Measurements from ENCODE around the gene ELOVL1.

The ELOVL1 gene

GRCh38 chr1:43358121-43358745 lies 9.6 kb downstream of the ELOVL1 start:
- peak; percentile 42 for DNase-seq (ENCODE audit: low spot score)

DNA sequence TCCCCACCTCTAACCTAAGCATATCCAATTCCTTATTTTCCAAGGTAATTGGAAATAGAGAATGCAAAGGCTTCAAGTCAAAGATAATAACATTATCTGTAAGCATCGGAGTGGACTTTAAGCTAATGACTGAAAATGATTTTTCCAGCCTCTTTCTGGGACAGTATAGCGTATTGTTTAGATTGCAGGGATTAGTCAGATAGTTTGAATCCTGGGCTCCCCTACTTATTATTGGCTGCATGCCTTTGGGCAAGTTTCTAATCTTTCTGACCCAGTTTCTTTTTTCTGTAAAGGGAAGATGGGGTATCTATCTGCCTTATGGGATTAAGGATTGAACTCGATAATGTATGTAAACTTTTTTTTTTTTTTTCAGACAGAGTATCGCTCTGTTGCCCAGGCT lies 10.6 kb downstream of the ELOVL1 start:
- DNase-seq (ENCODE audit: low spot score): no peak

GRCh38 chr1:43354936-43355335 lies 12.9 kb downstream of the ELOVL1 start:
- no peak for DNase-seq (ENCODE audit: low spot score)

GRCh38 chr1:43354471-43354870 lies 13.3 kb downstream of the ELOVL1 start:
- no peak for DNase-seq (ENCODE audit: low spot score)

GRCh38 chr1:43352881-43353280 lies 14.9 kb downstream of the ELOVL1 start:
- no peak for DNase-seq (ENCODE audit: low spot score)

DNA sequence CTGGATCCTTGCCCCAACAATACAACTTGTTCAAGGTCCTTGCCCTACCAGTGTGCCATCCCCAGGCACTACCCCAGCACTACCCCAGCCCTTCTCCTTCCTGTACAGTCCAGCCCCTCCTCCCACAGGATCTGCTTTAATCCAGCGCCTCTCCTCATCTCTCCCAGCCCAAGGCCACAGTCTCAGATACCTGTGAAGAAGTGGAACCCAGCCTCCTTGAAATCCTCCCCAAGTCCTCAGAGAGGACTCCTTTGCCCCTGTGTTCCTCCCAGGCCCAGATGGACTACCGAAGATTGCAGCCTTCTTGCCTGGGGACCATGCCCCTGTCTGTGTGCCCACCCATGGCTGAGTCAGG lies 15.5 kb downstream of the ELOVL1 start:
- DNase-seq (ENCODE audit: low spot score): no peak

GRCh38 chr1:43351421-43352350 lies 16.1 kb downstream of the ELOVL1 start:
- DNase-seq (ENCODE audit: low spot score): no peak

DNA sequence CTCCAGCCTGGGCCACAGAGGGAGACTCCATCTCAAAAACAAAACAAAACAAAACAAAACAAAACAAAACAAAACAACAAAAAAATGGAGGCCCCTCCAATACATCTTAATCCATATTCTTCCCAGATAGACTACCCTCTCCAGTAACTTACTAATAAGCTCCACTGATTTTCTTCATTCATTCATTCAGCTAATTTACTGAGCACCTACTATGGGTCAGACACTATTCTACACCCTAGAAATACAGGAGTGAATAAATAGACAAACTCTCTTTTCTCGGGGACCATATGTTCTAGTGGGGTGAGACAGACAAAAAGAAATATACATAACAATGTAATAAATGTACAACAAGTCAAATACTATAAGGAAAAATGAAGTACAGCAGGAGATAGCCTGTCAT lies 16.8 kb downstream of the ELOVL1 start:
- no peak for DNase-seq (ENCODE audit: low spot score)

GRCh38 chr1:43349594-43350306 lies 18.1 kb downstream of the ELOVL1 start:
- no peak for DNase-seq (ENCODE audit: low spot score)

- peak; percentile 77 for DNase-seq (ENCODE audit: low spot score)
Observed at GRCh38 chr1:43348809-43349593, 18.8 kb downstream of the ELOVL1 start.

- DNase-seq (ENCODE audit: low spot score): no peak
Observed at GRCh38 chr1:43348343-43348808, 19.4 kb downstream of the ELOVL1 start.

DNA sequence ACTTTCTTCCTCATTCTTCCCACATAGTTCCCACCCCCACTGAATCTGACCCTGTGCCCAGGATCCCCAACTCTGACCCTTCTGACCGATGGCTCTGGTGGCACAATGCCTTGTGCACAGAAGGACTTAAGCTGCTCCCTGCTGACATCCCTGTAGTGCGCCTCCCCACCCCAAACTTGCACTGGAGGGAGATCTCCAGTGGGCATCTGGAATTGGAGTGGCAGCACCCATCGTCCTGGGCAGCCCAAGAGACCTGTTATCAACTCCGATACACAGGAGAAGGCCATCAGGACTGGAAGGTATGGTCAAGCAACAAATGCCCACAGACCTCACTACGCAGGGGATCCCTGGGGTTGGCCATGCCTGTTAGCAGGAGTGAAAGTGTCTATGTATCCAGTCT lies 21.2 kb downstream of the ELOVL1 start:
- no peak for DNase-seq (ENCODE audit: low spot score)

DNA sequence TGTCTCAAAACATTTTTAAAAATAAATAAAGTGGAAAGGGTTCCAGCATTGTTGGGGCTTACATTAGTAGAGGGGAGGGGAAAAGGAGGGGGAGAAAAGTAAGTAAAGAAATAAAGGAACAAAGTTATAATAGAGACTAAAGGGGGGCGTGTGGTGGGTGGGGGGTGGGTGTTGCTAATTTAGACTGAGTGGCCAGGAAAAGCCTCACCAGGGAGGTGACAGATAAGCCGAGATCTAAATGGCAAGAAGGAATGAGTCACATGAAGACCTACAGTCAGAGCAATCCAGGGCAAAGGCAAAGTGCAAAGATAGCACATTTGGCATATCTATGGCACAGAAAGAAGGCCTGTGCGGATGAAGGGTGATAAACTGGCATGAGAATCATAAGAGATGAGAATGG lies 22.7 kb downstream of the ELOVL1 start:
- no peak for DNase-seq (ENCODE audit: low spot score)

DNA sequence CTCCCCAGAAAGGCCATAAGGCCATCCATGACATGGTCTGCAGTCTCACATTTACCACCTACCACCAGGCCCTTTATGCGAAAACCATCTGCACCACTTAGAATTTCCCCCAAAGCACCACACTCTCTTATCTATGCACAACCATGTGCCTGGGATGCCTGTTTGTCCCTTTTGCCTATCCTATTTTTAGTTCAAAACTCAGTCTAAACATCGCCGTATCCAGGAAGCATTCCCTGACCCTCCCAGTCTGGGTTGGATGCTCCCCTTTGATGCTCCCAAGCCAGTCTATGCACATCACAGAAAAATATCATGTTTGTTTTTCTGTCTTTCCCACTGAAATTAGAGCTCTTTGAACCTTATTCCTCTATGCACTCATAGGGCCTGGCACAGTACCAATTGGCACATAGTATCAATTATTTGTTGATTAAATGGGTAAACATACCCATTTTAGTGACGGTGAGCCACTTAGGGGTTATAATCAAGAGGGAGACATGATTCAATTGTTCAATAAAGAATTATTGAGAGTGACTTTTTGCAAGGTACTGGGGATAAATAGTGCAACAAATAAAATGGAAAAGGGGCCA lies 23.5 kb downstream of the ELOVL1 start:
- DNase-seq (ENCODE audit: low spot score): no peak

GRCh38 chr1:43340559-43340958 lies 27.3 kb downstream of the ELOVL1 start:
- no peak for DNase-seq (ENCODE audit: low spot score)

DNA sequence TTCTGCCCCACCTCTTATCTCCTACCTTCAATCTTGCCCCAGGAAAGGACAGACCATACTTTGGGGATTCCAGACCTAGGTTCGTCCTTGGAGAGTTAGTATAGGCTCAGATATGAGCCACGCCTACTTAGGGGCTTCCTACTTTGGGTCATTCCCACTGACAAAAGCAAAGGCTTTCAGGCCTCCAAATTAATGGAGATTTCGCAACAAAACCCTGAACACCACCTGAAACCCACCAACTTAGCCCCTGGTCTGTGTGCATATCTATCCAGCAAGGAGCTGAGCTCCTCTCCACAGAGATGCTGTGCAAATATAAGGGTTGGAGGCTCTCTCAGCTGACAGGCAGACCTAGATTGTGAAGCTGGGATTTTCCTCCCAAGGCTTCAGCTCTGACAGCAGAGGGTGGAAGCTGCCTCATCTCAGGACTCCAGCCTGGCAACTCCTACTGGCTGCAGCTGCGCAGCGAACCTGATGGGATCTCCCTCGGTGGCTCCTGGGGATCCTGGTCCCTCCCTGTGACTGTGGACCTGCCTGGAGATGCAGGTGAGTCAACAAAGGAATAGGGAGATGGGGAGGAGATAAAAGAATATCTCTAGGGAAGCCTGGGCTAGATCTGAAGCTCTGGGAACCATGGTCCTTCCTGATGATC lies 28.1 kb downstream of the ELOVL1 start:
- DNase-seq (ENCODE audit: low spot score): no peak

GRCh38 chr1:43338001-43338400 lies 29.8 kb downstream of the ELOVL1 start:
- DNase-seq (ENCODE audit: low spot score): no peak

DNA sequence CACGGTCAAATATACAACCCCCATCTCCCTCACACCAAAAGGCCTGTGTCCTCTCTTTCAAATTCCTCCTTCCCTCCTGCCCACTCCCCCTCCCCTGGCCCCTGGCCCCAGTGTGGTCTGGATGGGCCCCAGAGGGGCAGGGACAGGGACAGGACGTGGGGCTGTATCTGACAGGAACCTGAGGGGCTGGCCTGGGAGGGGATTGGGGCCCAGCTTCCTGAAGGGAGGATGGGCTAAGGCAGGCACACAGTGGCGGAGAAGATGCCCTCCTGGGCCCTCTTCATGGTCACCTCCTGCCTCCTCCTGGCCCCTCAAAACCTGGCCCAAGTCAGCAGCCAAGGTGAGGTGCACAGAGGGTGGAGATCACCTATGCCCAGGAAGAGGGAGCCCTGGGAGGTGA lies 30.2 kb downstream of the ELOVL1 start, which contains the start of gene MPL:
Gene MPL (plus strand): TSS at position 231 of the 400 bp plus-strand sequence. CDS start 31 bp downstream, at position 262.
- DNase-seq (ENCODE audit: low spot score): no peak

GRCh38 chr1:43334453-43335205 lies 33.2 kb downstream of the ELOVL1 start:
- DNase-seq (ENCODE audit: low spot score): no peak

- no peak for DNase-seq (ENCODE audit: low spot score)
Observed at GRCh38 chr1:43331688-43332087, 36.1 kb downstream of the ELOVL1 start.

Measured in SK-N-DZ (cell line).